ENCODE data around the gene DYNC1H1. TPM values are rescaled to one million over a fixed set of nuclear protein-coding genes. Genes with fewer than 3 reads are reported as not detected.
"Not testable (repeated sequence)": the region's sequence is repeated elsewhere in the genome, so short reads cannot be mapped to it uniquely, and the experiment has no call there.

DYNC1H1 gene
- total RNA-seq, 4 donors from 2014 or later, result 556 to 753 (median 634) TPM

GRCh38 chr14:101977311-101978071 lies 13.1 kb downstream of the DYNC1H1 start:
- TF ChIP-seq POLR2A (IDR thresholded peaks at IDR 0.05), result no peak
- TF ChIP-seq POLR2AphosphoS5 (IDR thresholded peaks at IDR 0.05), result no peak
- no peak for TF ChIP-seq EP300 (IDR thresholded peaks at IDR 0.05)
- TF ChIP-seq CTCF (IDR thresholded peaks at IDR 0.05), result no peak
- Histone ChIP-seq H3K27ac (no peak overlapping the region), H3K4me3 (no peak overlapping the region), H3K27me3 (no peaks in the 10 kb centered on the region), H3K36me3 (peaks cover 60% of the 10 kb centered on the region), H3K9me3 (no peaks in the 10 kb centered on the region), H3K4me1 (peaks cover 47% of the 10 kb centered on the region)
- no peak for DNase-seq (ENCODE audit: low spot score in 2 of 2)
- 85% methylated on average over 6 of the region's 6 CpGs for WGBS

GRCh38 chr14:101979666-101980065 lies 15.3 kb downstream of the DYNC1H1 start:
- peak overlapping the region; percentile 75 for H3K27ac ChIP-seq
- no peak for TF ChIP-seq EP300 (IDR thresholded peaks at IDR 0.05)
- no peak for TF ChIP-seq POLR2AphosphoS5 (IDR thresholded peaks at IDR 0.05)
- TF ChIP-seq CTCF (IDR thresholded peaks at IDR 0.05), result no peak
- no peak for TF ChIP-seq POLR2A (IDR thresholded peaks at IDR 0.05)
- H3K36me3 ChIP-seq, result peaks cover 77% of the 10 kb centered on the region
- no peak for DNase-seq (ENCODE audit: low spot score in 2 of 2)
- 75% methylated on average over 6 of the region's 6 CpGs for WGBS
- no peaks in the 10 kb centered on the region for H3K9me3 ChIP-seq
- no peak overlapping the region for H3K4me3 ChIP-seq
- H3K4me1 ChIP-seq, result peaks cover 25% of the 10 kb centered on the region
- no peaks in the 10 kb centered on the region for H3K27me3 ChIP-seq

DNA sequence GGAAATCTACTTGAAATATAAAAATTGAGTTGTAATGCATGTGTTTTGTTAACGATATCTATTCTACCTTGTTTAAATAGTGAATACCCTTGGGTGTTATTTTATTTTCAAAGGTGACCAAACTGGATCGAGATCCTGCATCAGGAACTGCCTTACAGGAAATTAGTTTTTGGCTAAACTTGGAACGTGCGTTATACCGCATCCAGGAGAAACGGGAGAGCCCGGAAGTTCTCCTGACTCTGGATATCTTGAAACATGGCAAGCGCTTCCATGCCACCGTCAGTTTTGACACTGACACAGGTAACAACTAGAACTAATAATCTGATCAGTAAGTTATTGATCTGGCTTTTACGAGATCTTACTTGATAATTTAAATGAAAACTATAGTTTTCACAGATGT lies 15.9 kb downstream of the DYNC1H1 start:
- TF ChIP-seq POLR2AphosphoS5 (IDR thresholded peaks at IDR 0.05), result no peak
- no peak for TF ChIP-seq POLR2A (IDR thresholded peaks at IDR 0.05)
- no peak for TF ChIP-seq CTCF (IDR thresholded peaks at IDR 0.05)
- no peak for TF ChIP-seq EP300 (IDR thresholded peaks at IDR 0.05)
- 55% methylated on average over 10 of the region's 10 CpGs for WGBS
- Histone ChIP-seq H3K36me3 (peaks cover 81% of the 10 kb centered on the region), H3K4me1 (peaks cover 19% of the 10 kb centered on the region), H3K27me3 (no peaks in the 10 kb centered on the region), H3K9me3 (no peaks in the 10 kb centered on the region), H3K27ac (peak overlapping the region; percentile 75), H3K4me3 (no peak overlapping the region)
- no peak for DNase-seq (ENCODE audit: low spot score in 2 of 2)

DNA sequence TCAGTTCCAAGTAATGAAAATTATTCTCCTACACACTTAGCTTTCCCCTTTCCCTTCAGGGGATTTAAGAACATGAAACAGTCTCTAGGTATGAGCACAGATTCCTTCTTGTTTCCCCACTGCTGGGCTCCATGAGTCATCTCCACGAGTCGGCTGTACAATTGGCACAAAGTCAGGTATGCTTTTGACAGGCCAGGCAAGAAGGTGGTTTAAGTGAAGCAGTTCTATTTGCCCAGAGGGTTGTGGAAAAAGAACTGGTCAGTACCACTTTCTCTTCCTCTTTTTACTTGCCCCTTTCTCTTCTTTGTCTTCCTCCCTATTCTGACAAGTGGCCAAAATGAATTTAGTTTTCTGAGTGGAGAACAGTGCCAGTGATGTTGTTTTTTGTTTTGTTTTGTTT lies 16.3 kb downstream of the DYNC1H1 start:
- H3K27me3 ChIP-seq, result no peaks in the 10 kb centered on the region
- TF ChIP-seq CTCF (IDR thresholded peaks at IDR 0.05), result no peak
- TF ChIP-seq POLR2A (IDR thresholded peaks at IDR 0.05), result no peak
- TF ChIP-seq POLR2AphosphoS5 (IDR thresholded peaks at IDR 0.05), result peak in 2 of 3 donors; percentile 69 to 71
- no peak for TF ChIP-seq EP300 (IDR thresholded peaks at IDR 0.05)
- H3K36me3 ChIP-seq, result peaks cover 83% of the 10 kb centered on the region
- no peaks in the 10 kb centered on the region for H3K9me3 ChIP-seq
- peak overlapping the region; percentile 75 for H3K27ac ChIP-seq
- H3K4me3 ChIP-seq, result no peak overlapping the region
- H3K4me1 ChIP-seq, result peaks cover 19% of the 10 kb centered on the region
- WGBS, result 15% methylated on average over 2 of the region's 2 CpGs
- DNase-seq (ENCODE audit: low spot score in 2 of 2), result no peak

DNA sequence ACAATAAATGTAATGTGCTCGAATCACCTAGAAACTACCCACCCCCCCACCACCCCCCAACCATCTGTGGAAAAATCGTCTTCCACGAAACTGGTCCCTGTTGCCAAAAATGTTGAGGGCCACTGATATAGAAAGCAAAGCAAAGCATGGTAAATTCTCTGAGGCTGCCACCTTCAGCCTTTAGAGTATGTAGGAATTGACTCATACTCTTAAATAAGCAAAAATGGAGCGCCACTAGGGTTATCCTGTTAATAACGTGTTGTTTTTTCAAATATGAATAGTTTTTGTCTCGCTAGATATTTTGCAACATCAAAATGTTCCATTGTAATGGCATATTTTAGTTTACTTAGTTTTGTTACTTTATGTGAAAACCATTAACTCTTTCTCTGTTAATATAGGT lies 18.2 kb downstream of the DYNC1H1 start:
- Histone ChIP-seq H3K4me3 (no peak overlapping the region), H3K36me3 (peaks cover 83% of the 10 kb centered on the region), H3K27ac (no peak overlapping the region), H3K27me3 (no peaks in the 10 kb centered on the region), H3K9me3 (no peaks in the 10 kb centered on the region), H3K4me1 (peaks cover 19% of the 10 kb centered on the region)
- WGBS, result 77% methylated on average over 6 of the region's 6 CpGs
- TF ChIP-seq CTCF (IDR thresholded peaks at IDR 0.05) (no peak), POLR2A (IDR thresholded peaks at IDR 0.05) (no peak), EP300 (IDR thresholded peaks at IDR 0.05) (no peak), POLR2AphosphoS5 (IDR thresholded peaks at IDR 0.05) (no peak)
- no peak for DNase-seq (ENCODE audit: low spot score in 2 of 2)

DNA sequence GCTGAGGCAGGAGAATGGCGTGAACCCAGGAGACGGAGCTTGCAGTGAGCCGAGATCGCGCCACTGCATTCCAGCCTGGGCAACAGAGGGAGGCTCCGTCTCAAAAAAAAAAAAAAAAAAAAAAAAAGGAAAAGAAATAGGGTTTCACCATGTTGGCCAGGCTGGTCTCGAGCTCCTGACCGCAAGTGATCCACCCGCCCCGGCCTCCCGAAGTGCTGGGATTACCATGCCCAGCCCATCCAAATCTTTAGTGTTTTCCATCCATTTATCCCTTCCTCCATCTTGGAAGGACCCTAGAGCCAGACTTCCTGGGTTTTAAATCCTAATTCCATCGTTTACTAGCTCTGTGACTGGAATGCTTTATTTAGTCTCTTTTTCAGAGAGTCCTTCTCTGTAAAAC lies 20.5 kb downstream of the DYNC1H1 start:
- H3K27me3 ChIP-seq; H3K9me3 ChIP-seq; H3K27ac ChIP-seq; DNase-seq (ENCODE audit: low spot score in 2 of 2); H3K4me3 ChIP-seq: not testable (repeated sequence)
- WGBS, result 93% methylated on average over 12 of the region's 12 CpGs
- Histone ChIP-seq H3K4me1 (peaks cover 16% of the 10 kb centered on the region), H3K36me3 (peaks cover 89% of the 10 kb centered on the region)
